ENCODE data around the gene KMT2D.

KMT2D gene

DNA sequence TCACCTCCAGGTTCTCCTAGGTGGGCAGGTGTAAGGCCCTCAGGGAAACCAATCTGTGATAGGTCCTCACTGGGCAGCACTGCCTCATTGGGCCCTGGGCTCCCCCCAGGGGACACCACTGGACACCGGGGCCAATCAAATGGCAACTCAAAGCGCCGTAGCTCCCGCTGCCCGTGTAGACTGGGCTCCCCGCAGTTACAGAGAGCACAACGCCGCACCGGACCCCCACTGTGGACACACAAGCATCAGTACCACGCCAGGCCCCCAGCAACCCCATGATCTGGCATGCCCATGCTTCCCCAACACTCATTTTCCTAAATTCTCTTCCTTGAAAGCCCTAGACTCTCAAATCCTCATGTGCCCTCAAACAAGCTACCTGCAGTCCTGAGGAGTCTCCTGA lies 6.1 kb downstream of the KMT2D start:
- TF ChIP-seq, protein P1, sequence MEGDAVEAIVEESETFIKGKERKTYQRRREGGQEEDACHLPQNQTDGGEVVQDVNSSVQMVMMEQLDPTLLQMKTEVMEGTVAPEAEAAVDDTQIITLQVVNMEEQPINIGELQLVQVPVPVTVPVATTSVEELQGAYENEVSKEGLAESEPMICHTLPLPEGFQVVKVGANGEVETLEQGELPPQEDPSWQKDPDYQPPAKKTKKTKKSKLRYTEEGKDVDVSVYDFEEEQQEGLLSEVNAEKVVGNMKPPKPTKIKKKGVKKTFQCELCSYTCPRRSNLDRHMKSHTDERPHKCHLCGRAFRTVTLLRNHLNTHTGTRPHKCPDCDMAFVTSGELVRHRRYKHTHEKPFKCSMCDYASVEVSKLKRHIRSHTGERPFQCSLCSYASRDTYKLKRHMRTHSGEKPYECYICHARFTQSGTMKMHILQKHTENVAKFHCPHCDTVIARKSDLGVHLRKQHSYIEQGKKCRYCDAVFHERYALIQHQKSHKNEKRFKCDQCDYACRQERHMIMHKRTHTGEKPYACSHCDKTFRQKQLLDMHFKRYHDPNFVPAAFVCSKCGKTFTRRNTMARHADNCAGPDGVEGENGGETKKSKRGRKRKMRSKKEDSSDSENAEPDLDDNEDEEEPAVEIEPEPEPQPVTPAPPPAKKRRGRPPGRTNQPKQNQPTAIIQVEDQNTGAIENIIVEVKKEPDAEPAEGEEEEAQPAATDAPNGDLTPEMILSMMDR (conservative IDR thresholded peaks at IDR 0.05; ENCODE audit: control insufficient read depth, insufficient read depth, low read depth, low read length), result no peak
- no peak for DNase-seq (ENCODE audit: low read depth)
- H3K4me3 ChIP-seq (ENCODE audit: control insufficient read depth, low read depth, low read length), result no peak overlapping the region

GRCh38 chr12:49054096-49054495 lies 6.5 kb downstream of the KMT2D start:
- TF ChIP-seq, protein P1 (conservative IDR thresholded peaks at IDR 0.05; ENCODE audit: control insufficient read depth, insufficient read depth, low read depth, low read length), result no peak
- no peak overlapping the region for H3K4me3 ChIP-seq (ENCODE audit: control insufficient read depth, low read depth, low read length)
- no peak for DNase-seq (ENCODE audit: low read depth)

DNA sequence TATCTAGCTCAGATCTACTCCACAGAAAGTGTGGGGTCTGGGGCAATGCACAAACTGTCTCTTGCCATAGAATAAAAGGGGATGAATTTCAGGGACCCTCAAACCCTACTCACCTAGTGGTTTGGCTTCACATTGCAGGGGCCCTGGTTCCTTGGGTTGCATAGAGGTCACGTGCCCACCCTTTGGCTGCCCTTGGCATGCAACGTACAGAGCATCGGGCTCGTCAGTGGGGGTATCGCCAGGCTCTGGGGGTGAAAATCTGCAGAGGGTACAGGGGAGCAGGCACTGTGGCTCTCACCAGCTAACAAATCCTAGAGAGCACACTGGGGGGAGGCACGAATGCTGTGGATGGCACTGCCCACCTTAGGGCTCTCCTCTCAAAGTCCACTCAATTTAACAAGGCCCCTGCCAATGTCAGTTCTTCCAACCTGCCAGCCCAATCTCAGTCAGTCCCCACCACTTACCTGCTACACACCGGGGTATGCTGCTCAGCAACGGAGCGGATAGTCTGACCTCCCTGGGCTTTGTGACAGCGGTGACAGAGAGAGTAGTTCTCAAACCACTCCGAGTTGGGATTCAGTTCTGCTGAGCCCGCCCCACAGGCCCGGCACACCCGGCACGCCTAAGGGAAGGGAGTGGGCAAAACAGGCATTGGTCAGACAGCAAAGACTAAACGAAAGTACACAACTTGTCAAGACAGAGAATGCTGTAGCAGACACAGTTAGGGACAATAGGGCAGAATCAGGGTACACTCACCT lies 8.0 kb downstream of the KMT2D start:
- DNase-seq (ENCODE audit: low read depth), result no peak
- H3K4me3 ChIP-seq (ENCODE audit: control insufficient read depth, low read depth, low read length), result no peak overlapping the region
- TF ChIP-seq, protein P1 (conservative IDR thresholded peaks at IDR 0.05; ENCODE audit: control insufficient read depth, insufficient read depth, low read depth, low read length), result no peak

- DNase-seq (ENCODE audit: low read depth), result no peak
- TF ChIP-seq, protein P1 (conservative IDR thresholded peaks at IDR 0.05; ENCODE audit: control insufficient read depth, insufficient read depth, low read depth, low read length), result no peak
- H3K4me3 ChIP-seq (ENCODE audit: control insufficient read depth, low read depth, low read length), result no peak overlapping the region
Observed at GRCh38 chr12:49051777-49052438, 8.7 kb downstream of the KMT2D start.

GRCh38 chr12:49051373-49051764 lies 9.2 kb downstream of the KMT2D start:
- TF ChIP-seq, protein P1 (conservative IDR thresholded peaks at IDR 0.05; ENCODE audit: control insufficient read depth, insufficient read depth, low read depth, low read length), result no peak
- DNase-seq (ENCODE audit: low read depth), result no peak
- no peak overlapping the region for H3K4me3 ChIP-seq (ENCODE audit: control insufficient read depth, low read depth, low read length)

DNA sequence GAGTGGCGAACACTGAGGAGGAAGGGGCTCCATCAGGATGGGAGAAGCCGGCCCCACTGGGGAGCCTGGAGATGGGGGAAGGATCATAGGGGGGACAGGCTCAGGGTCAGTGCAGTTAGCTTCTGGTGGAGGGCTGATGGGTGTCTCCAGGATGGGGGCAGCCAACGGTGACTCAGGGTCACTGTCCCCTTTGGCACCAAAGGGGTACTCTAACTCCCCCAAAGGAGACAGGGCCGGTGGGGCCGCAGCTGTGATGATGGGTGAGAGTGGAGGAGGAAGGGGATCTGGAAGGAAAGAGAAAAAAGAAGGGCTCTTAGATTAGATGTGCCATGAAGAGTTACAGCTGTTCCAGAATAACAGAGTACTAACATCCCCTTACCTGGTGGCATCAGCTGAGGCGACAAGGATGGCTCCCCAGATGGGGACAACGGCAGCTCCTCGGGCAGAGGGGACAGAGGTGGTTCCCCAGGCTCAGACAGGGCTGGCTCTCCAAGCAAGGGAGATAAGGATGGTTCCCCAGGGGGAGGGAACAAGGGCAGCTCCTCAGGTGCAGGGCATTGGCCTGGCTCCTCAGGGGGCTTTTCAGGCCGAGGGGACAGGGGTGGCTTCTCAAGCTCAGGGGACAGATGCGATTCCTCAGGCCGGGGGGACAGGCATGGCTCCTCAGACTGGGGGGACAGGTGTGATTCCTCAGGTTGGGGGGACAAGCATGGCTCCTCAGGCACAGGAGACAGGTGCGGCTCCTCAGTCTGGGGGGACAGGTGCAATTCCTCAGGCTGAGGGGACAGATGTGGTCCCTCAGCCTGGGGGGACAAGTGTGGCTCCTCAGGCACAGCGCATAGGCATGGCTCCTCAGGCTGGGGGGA lies 9.9 kb downstream of the KMT2D start:
- DNase-seq (ENCODE audit: low read depth), result no peak
- no peak overlapping the region for H3K4me3 ChIP-seq (ENCODE audit: control insufficient read depth, low read depth, low read length)

More for the DNA sequence above, 9.9 kb downstream of the KMT2D start:
- TF ChIP-seq, protein P1 (conservative IDR thresholded peaks at IDR 0.05; ENCODE audit: control insufficient read depth, insufficient read depth, low read depth, low read length), result no peak

Measured in fibroblast of mammary gland (primary cell).